WERI-Rb-1 (cell line): ENCODE data around the gene HSPB2.

Experiments
- DNase-seq: peaks from one replicate; pipeline ENCODE4 v3.0.0-alpha.2; 2020
- H3K27ac ChIP-seq: fragments of 250-450 bp; sonication (Bioruptor Pico); 2 replicates; pipeline ENCODE4 v1.5.1; 2020; ENCODE audit warnings: mild to moderate bottlenecking, moderate library complexity
- H3K27me3 ChIP-seq: fragments of 250-450 bp; sonication (Bioruptor Pico); 2 replicates; pipeline ENCODE4 v1.5.1; 2021; ENCODE audit warnings: mild to moderate bottlenecking, low read depth, moderate library complexity; ENCODE audit not compliant: insufficient read depth, severe bottlenecking
- H3K36me3 ChIP-seq: fragments of 250-450 bp; sonication (Bioruptor Pico); 2 replicates; pipeline ENCODE4 v1.5.1; 2020; ENCODE audit warnings: mild to moderate bottlenecking, moderate library complexity
- H3K4me3 ChIP-seq: 2 replicates; pipeline ENCODE4 v1.5.1; 2011; ENCODE audit warnings: low read depth, mild to moderate bottlenecking, control low read depth, low read length
- H3K9me3 ChIP-seq: fragments of 250-450 bp; sonication (Bioruptor Pico); 2 replicates; pipeline ENCODE4 v1.5.1; 2021; ENCODE audit warnings: mild to moderate bottlenecking, moderate library complexity; ENCODE audit not compliant: severe bottlenecking
- CTCF ChIP-seq: IDR thresholded peaks from 2 replicates; pipeline ENCODE4 v1.5.1; 2011; ENCODE audit warnings: low read depth, mild to moderate bottlenecking, control low read depth, inconsistent platforms, low read length

HSPB2 gene

GRCh38 chr11:111886844-111887243, 25.7 kb upstream of the HSPB2 start:
- H3K36me3 ChIP-seq, result no peaks in the 10 kb centered on the region
- no peak for DNase-seq
- no peak overlapping the region for H3K4me3 ChIP-seq
- no peak overlapping the region for H3K27ac ChIP-seq
- TF ChIP-seq CTCF, result no peak
- no peaks in the 10 kb centered on the region for H3K9me3 ChIP-seq
- H3K27me3 ChIP-seq, result no peaks in the 10 kb centered on the region

- TF ChIP-seq CTCF, result no peak
- H3K27ac ChIP-seq, result no peak overlapping the region
- no peaks in the 10 kb centered on the region for H3K9me3 ChIP-seq
- no peaks in the 10 kb centered on the region for H3K36me3 ChIP-seq
- no peak for DNase-seq
- H3K4me3 ChIP-seq, result no peak overlapping the region
- no peaks in the 10 kb centered on the region for H3K27me3 ChIP-seq
Measured at GRCh38 chr11:111905411-111905810, 7.1 kb upstream of the HSPB2 start.

- no peak overlapping the region for H3K4me3 ChIP-seq
- no peak for DNase-seq
- H3K9me3 ChIP-seq, result no peaks in the 10 kb centered on the region
- TF ChIP-seq CTCF, result no peak
- no peaks in the 10 kb centered on the region for H3K27me3 ChIP-seq
- no peaks in the 10 kb centered on the region for H3K36me3 ChIP-seq
- no peak overlapping the region for H3K27ac ChIP-seq
Measured at GRCh38 chr11:111906680-111907079, 5.9 kb upstream of the HSPB2 start.

GRCh38 chr11:111908639-111909305, 3.8 kb upstream of the HSPB2 start:
- no peak for DNase-seq
- H3K27ac ChIP-seq, result no peak overlapping the region
- TF ChIP-seq CTCF, result no peak
- H3K9me3 ChIP-seq, result no peaks in the 10 kb centered on the region
- H3K27me3 ChIP-seq, result no peaks in the 10 kb centered on the region
- H3K4me3 ChIP-seq, result no peak overlapping the region
- no peaks in the 10 kb centered on the region for H3K36me3 ChIP-seq

GRCh38 chr11:111909378-111909777, 3.2 kb upstream of the HSPB2 start:
- Histone ChIP-seq H3K27ac (no peak overlapping the region), H3K9me3 (no peaks in the 10 kb centered on the region), H3K4me3 (no peak overlapping the region), H3K36me3 (no peaks in the 10 kb centered on the region), H3K27me3 (no peaks in the 10 kb centered on the region)
- TF ChIP-seq CTCF, result no peak
- no peak for DNase-seq
